ENCODE results near the gene EVC2.

EVC2 gene

GRCh38 chr4:5696341-5696740 is 12.0 kb downstream of the EVC2 start:
- no peak for DNase-seq (ENCODE audit: low read depth)
- TF ChIP-seq CTCF (conservative IDR thresholded peaks at IDR 0.05; ENCODE audit: low read length): no peak
- H3K4me3 ChIP-seq (ENCODE audit: low read length): no peak overlapping the region

DNA sequence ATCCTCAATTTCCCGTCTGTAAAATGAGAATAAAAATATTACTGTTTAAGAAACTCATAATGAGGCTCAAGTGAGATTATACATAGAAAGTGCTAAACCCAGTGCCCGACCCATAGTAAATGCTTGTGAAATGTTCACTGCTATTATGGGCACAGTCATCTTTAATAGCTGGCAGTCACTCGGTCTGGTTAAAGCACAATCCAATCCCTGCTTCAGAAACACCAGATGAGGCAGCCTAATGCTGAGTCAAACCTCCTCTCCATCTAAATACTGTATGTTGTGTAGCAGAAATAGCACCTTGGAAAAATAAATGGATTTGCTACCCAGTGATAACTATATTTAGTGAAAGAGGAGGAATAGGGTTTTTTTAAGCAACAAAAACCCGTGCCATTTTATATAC is 14.5 kb downstream of the EVC2 start:
- H3K4me3 ChIP-seq (ENCODE audit: low read length): no peak overlapping the region
- no peak for TF ChIP-seq CTCF (conservative IDR thresholded peaks at IDR 0.05; ENCODE audit: low read length)
- no peak for DNase-seq (ENCODE audit: low read depth)

GRCh38 chr4:5691491-5692132 is 16.7 kb downstream of the EVC2 start:
- TF ChIP-seq CTCF (conservative IDR thresholded peaks at IDR 0.05; ENCODE audit: low read length): no peak
- no peak overlapping the region for H3K4me3 ChIP-seq (ENCODE audit: low read length)
- no peak for DNase-seq (ENCODE audit: low read depth)

DNA sequence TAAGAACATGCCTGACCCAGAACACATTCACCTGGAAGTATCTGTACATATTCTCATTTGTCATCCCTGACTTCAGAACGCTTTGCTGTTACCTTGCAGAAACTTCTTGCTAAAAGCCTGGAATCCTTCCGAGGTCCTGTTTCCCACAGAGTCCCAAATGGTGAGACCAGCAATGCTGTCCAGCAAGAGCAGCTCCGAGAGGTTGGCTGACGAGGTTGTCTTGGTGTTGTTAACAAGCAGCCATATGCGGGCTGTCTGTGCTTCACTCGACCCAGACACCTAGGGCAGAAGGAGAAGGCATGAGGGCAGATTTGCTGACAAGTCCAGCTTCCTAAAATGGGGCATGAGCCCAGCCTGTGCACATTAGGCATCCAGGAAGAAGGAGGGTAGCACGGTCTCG is 19.3 kb downstream of the EVC2 start:
- DNase-seq (ENCODE audit: low read depth): no peak
- no peak overlapping the region for H3K4me3 ChIP-seq (ENCODE audit: low read length)
- no peak for TF ChIP-seq CTCF (conservative IDR thresholded peaks at IDR 0.05; ENCODE audit: low read length)

DNA sequence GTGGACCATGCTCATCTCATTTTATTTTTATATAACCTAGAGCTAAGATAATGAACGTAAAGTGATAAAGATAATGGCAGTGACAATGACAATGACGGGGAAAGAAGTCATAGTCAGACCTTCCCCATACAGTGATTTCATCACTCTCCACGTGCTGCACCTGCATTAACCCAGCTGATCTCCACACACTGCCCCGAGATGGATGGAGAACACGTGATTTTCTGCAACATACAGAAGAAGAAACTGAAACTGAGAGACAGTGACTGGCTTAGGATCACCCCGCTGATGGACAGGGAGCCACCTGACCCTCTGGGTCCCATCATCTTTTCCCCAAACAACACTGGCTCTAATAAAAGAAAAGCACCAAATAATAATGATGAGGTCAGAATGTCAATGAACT is 22.0 kb downstream of the EVC2 start:
- DNase-seq (ENCODE audit: low read depth): no peak
- no peak for TF ChIP-seq CTCF (conservative IDR thresholded peaks at IDR 0.05; ENCODE audit: low read length)
- no peak overlapping the region for H3K4me3 ChIP-seq (ENCODE audit: low read length)

- no peak for DNase-seq (ENCODE audit: low read depth)
- no peak overlapping the region for H3K4me3 ChIP-seq (ENCODE audit: low read length)
- TF ChIP-seq CTCF (conservative IDR thresholded peaks at IDR 0.05; ENCODE audit: low read length): no peak
Observed at GRCh38 chr4:5685296-5685695, 23.1 kb downstream of the EVC2 start.

- H3K4me3 ChIP-seq (ENCODE audit: low read length): no peak overlapping the region
Observed at GRCh38 chr4:5683566-5683965, 24.8 kb downstream of the EVC2 start.

More at GRCh38 chr4:5683566-5683965, 24.8 kb downstream of the EVC2 start:
- no peak for TF ChIP-seq CTCF (conservative IDR thresholded peaks at IDR 0.05; ENCODE audit: low read length)
- no peak for DNase-seq (ENCODE audit: low read depth)

Measured in AG10803 (cell line).